Hematopoietic multipotent progenitor cell treated with erythropoietin and hydrocortisone succinate and interleukin-3 and kit ligand, for 4 days (in vitro differentiated cells): ENCODE measurements around the gene ZNF629.

Experiments used
- DNase-seq: peaks from one replicate; pipeline ENCODE4 v3.0.0-alpha.2; 2015

The ZNF629 gene

DNA sequence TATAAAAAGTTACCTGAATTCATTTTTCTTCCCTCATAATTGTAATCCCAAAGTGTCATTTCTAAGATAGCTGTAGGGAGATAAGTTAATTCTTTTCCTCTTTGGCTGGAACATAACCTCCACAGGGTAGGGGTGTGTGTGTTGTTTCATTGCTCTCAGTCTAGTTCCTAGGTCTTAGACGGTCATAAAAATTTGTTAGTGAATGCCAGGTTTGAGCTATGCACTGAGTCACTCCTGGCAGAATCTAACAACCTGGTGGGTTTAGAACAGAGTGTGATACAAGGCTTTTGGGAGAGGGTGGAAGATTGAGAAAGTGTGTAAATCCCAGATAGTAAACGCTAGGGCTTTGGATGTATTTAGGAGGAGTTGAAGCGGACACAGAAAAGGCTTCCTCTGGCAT lies 39.7 kb downstream of the ZNF629 start:
- peak; percentile 17 for DNase-seq

DNA sequence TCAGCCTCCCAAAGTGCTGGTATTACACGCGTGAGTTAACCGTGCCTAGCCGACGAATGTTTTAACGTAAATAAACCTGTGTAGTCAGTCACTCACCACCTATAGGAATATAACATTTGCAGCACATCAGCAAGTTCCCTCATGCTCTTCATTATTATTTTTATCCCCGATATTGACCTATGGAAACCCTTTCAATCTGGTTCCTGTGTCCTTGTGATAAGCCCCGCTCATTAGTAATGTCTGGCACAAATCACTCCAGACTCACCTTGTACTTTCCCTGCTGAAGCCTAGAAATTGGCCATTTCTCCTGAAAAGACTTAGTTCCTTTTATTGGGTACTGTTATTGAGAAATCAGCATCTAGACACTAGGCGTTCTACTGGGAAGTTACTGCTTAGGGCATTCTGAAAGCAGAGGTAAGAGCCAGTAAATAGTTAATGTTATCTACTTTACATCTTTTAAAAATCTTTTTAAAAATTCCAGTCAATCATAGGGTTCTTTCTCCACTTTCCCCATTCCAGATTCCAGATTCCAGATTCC lies 40.3 kb downstream of the ZNF629 start:
- no peak for DNase-seq

DNA sequence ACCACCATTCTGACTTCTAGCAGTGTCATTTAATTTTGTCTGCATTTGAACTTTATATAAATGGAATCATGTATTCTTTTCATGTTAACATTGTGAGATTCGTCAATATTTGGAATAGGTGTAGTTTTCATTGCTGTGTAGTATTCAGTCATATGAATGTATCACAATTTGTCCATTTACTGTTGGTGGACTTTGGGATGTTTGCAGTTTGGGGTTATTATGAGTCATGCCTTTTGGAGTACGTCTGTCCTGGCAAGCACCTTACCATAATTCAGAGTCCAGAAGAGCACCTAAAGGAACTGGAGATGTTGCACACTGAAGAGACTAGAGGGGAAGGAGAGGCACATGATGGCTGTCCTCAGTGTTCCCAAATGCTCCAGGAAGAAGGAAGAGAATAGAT lies 41.9 kb downstream of the ZNF629 start:
- no peak for DNase-seq

DNA sequence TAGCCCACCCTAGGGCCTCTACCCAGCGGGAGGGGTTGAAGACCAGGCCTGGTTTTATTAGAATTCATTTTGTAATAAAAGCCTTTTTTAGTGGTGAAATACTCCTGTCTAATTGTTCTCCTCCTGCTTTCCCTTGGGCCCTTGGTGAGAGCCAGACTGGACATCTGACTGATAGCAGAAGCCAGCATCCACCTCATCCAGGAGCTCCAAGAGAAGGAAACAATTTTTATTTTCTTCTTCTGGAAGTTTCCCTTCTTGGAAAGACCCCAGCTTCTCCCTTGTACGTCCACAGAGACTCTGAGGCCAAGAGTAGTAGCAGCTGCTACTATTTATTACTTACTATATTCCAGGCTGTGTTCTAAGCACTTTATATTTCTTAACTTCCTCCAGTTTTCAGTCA lies 42.8 kb downstream of the ZNF629 start:
- no peak for DNase-seq

DNA sequence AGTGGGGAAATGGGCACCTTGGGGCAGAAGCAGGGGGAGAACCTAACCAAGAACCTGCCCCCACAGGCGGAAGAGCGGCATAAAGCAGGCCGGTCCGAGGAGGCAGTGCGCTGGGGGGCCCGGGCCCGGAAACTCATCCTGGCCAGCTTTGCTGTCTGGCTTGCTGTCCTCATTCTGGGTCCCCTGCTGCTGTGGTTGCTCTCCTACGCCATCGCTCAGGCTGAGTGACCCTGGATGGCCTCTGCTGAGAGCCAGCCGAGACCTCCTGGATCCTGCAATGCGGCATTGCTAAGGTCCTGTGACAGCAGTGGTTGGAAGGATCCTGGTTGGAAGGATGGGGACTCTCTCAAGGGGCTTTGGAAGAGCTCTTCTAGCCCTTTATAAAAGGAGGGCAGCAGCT lies 43.3 kb downstream of the ZNF629 start:
- DNase-seq: no peak

DNA sequence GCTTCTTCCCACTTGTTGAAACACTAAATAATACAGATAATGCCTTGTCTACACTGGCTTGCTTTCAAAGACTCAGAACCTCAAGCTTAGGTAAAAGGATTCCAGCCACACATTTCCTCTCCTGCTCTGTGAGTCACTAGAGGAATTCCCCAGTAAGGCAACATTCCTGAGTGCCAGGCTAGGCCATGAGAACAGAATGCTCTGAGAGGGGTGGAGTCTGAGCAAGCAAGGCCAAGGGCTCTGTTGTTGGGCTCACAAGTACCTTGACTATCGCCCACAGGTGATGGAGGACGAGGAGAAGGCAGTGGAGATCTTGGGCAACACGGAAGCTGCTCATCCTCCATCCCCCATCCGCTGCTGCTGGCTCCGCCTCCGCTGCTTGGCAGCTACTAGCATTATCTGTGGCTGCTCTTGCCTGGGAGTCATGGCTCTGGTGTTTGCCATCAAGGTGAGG lies 45.5 kb downstream of the ZNF629 start:
- no peak for DNase-seq

DNA sequence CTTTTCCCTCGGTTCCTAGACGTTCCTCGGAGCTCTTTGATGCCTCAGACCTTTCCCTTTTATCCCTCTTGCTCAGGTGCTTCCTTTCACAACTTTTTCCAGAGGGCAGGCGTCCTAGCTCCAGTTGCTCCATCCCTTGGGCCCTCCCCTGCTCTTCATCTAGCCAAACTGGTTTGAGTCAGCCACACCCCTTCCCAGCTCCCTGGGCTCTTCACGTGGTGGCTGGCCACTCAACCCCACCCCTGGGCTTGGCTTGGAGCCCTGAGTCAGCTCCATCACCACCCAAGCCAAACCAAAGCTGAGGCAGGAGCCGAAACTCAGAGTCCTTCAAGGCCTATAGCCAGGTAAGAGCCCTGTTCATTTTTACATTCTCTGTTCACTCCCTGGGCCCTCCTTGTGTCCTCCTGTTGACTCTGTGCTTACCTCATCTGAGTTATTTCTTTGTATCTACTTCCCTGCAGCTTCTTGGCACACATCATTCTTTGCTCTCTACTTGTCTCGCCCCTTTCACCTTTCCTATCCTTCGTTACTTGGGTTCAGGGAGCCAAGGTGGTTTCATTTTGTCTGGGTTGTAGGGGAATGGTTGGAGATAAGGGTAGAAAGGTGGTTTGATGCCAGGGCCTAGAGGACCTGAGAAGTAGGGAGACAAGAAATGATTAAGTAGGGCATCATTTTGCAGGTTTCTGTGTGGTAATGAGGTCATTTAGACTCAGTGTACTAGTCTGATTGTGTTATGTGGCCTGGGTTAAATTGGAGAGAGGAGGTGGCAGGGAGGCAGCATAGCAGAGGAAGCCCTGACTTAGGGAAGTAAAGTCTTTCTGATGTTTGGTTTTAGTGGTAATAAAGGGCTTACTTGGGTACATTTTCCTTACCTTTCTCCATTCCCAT lies 46.4 kb downstream of the ZNF629 start:
- peak; percentile 77 for DNase-seq

DNA sequence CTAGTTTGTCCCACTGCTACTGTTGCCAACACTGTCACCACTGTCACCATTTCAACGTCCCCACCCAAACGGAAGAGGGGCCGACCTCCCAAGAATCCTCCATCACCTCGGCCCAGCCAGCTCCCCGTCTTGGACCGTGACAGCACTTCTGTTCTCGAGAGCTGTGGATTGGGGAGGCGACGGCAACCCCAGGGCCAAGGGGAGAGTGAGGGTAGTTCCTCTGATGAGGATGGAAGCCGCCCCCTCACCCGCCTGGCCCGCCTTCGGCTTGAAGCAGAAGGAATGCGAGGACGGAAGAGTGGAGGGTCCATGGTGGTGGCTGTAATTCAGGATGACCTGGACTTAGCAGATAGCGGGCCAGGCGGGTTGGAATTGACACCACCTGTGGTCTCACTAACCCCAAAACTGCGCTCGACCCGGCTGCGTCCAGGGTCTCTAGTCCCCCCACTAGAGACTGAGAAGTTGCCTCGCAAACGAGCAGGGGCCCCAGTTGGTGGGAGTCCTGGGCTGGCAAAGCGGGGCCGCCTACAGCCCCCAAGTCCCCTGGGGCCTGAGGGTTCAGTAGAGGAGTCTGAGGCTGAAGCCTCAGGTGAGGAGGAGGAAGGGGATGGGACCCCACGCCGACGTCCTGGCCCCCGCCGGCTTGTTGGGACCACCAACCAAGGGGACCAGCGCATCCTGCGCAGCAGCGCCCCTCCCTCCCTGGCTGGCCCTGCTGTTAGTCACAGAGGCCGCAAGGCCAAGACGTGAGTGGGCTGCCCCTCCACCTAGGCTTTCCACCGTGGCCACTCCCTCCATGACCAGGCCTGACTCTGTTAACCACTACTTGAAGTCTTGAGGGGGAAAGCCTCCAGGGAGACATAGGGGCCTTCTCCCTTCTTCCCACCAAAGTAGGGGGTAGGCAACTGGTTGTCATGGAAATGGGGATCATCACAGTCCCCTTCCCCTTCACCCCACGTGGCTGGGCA lies 47.7 kb downstream of the ZNF629 start:
- no peak for DNase-seq

DNA sequence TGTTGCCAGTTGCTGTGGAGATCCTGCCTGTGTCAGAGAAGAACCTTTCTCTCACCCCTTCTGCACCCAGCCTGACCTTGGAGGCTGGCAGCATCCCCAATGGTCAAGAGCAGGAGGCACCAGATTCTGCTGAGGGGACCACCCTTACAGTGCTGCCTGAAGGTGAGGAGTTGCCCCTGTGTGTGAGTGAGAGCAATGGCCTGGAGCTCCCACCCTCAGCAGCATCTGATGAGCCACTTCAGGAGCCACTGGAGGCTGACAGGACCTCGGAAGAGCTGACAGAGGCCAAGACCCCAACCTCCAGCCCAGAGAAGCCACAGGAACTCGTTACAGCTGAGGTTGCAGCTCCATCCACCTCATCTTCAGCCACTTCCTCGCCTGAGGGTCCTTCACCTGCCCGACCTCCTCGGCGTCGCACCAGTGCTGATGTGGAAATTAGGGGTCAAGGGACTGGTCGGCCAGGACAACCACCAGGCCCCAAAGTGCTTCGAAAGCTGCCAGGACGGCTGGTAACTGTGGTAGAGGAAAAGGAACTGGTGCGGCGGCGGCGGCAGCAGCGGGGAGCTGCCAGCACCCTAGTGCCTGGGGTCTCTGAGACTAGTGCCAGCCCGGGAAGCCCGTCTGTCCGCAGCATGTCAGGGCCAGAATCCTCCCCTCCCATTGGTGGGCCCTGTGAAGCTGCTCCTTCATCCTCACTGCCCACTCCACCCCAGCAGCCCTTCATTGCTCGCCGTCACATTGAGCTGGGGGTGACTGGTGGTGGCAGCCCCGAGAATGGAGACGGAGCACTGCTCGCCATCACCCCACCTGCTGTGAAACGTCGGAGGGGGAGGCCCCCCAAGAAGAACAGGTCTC lies 49.0 kb downstream of the ZNF629 start:
- DNase-seq: no peak

DNA sequence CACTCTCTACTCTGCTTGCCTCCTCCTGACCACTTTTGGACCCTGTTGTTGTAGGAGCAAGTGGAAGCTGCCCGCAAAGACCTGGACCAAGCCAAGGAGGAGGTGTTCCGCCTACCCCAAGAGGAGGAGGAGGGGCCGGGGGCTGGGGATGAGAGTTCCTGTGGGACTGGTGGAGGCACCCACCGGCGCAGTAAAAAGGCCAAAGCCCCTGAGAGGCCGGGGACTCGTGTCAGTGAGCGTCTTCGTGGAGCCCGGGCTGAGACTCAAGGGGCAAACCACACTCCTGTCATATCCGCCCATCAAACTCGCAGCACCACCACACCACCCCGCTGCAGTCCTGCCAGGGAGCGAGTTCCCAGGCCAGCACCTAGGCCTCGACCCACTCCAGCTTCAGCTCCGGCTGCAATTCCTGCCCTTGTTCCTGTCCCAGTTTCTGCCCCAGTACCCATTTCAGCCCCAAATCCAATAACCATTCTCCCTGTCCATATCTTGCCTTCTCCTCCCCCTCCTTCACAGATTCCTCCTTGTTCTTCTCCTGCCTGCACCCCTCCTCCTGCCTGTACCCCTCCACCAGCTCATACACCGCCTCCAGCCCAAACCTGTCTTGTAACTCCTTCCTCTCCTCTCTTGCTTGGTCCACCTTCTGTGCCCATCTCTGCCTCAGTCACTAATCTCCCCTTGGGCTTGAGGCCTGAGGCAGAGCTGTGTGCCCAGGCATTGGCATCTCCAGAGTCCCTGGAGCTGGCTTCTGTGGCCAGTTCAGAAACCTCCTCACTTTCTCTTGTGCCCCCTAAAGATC lies 49.8 kb downstream of the ZNF629 start:
- no peak for DNase-seq

DNA sequence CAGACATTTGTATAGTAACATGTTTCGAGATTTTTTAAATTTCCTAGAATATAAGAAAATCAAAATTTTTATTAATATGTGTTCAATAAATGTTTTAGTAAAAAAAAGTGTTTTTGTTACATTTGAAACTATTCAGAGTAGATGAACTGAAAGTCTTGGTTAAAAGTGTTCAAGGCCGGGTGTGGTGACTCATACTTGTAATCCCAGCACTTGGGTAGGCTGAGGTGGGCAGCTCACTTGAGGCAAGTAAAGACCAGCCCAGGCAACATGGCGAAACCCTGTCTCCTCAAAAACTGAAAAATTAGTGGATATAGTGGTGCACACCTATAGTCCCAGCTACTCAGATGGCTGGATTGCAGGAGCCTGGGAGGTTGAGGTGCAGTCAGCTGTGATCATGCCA lies 55.6 kb downstream of the ZNF629 start:
- DNase-seq: no peak

DNA sequence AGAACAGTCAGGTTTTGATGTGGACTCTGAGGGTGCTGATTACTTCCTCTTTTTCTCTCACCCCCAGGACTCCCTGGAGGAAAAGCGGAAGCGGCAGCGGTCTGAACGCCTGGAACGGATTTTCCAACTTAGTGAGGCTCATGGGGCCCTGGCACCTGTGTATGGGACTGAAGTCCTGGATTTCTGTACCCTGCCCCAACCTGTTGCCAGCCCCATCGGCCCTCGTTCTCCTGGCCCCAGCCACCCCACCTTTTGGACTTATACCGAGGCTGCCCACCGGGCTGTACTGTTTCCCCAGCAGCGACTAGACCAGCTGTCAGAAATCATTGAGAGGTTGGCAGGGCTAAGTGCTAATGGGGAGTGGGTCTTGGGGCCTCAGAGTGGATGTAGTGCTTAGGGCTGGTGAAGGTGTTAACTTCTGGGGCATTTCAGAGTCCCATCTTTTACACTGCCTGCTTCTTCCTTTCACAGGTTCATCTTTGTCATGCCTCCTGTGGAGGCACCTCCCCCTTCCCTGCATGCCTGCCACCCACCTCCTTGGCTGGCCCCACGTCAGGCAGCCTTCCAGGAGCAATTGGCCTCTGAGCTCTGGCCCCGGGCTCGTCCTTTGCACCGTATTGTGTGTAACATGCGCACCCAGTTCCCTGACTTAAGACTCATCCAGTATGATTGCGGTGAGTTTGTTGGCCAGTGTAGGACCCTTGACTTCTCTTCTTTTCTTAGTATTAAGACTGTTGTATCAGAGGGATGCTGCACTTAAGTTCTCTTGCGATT lies 57.9 kb downstream of the ZNF629 start:
- DNase-seq: no peak
